GM12878 (cell line): ENCODE results near the gene ZNF525. TPM values are rescaled to one million over a fixed set of nuclear protein-coding genes. Genes with fewer than 3 reads are reported as not detected.

Experiments
- ATAC-seq: fragments of 200-7000 bp; cut with Tn5 transposase; 3 replicates; pipeline ENCODE4 v1.9.1; 2020; ENCODE audit warnings: mild to moderate bottlenecking, moderate library complexity
- BruUV-seq: library from RNA; stranded (reverse); fragments of 400-500 nt; replicated peaks from 2 replicates; lab custom pipeline; 2021; lab: Mats Ljungman, UMichigan
- CTCF ChIA-PET: fragments of 300-600 bp; sonication (Branson Sonifier 250); formaldehyde crosslinking; extraction: SDS; loops from one replicate; lab custom pipeline; 2021; ENCODE audit warnings: inconsistent platforms; lab: Yijun Ruan, JAX
- POLR2A ChIA-PET: fragments of 350-600 bp; formaldehyde crosslinking; extraction: SDS; loops from one replicate; lab custom pipeline; 2021; ENCODE audit warnings: inconsistent platforms; lab: Charles Lee
- RAD21 ChIA-PET: fragments of 300-600 bp; sonication (Branson Sonifier 250); formaldehyde crosslinking; loops from one replicate; lab custom pipeline; 2023; ENCODE audit warnings: antibody characterized with exemption; ENCODE audit not compliant: unreplicated experiment; lab: Charles Lee
- SMC1A ChIA-PET: fragments of 300-600 bp; sonication (Branson Sonifier 250); formaldehyde crosslinking; loops from one replicate; lab custom pipeline; 2023; ENCODE audit not compliant: unreplicated experiment, uncharacterized antibody; lab: Charles Lee
- DNase-seq: peaks from one replicate; pipeline ENCODE4 v3.0.0-alpha.2; 2011; ENCODE audit warnings: low read depth, low spot score
- FAIRE-seq: peaks from 3 replicates; lab custom pipeline; 2011; peaks lifted over from hg19 to GRCh38; lab: Jason Lieb, UNC
- H2AFZ ChIP-seq: 2 replicates; pipeline ENCODE4 v1.6.0; 2011; ENCODE audit warnings: low read depth, low read length, control low read depth; ENCODE audit not compliant: control insufficient read depth
- H3K27ac ChIP-seq: 2 replicates; pipeline ENCODE4 v1.5.1; 2011; ENCODE audit warnings: control low read depth; ENCODE audit not compliant: control insufficient read depth, insufficient read depth
- H3K27me3 ChIP-seq, 2 experiments: replicated peaks in 1 of 2; 2 replicates each; pipeline versions ENCODE4 v1.6.0 to v1.6.1; 2011; ENCODE audit warnings: low read length in 1 of 2; ENCODE audit not compliant: control insufficient read depth in 2 of 2, insufficient read depth in 2 of 2
- H3K36me3 ChIP-seq, 2 experiments: 2 replicates each; pipeline ENCODE4 v1.5.1; 2011; ENCODE audit warnings: low read length in 1 of 2; ENCODE audit not compliant: control insufficient read depth in 2 of 2, insufficient read depth in 2 of 2
- H3K4me1 ChIP-seq: 2 replicates; pipeline ENCODE4 v1.6.1; 2011; ENCODE audit warnings: mild to moderate bottlenecking, low read length, moderate library complexity, mixed read lengths; ENCODE audit not compliant: control insufficient read depth, insufficient read depth
- H3K4me2 ChIP-seq: 2 replicates; pipeline ENCODE4 v1.6.0; 2011; ENCODE audit warnings: control low read depth; ENCODE audit not compliant: control insufficient read depth, insufficient read depth
- H3K4me3 ChIP-seq: fragments of 200-600 bp; sonication (generic); 2 replicates; pipeline ENCODE4 v1.5.1; 2016
- H3K79me2 ChIP-seq: 2 replicates; pipeline ENCODE4 v1.6.0; 2011; ENCODE audit warnings: low read length; ENCODE audit not compliant: control insufficient read depth, insufficient read depth
- H3K9ac ChIP-seq: 2 replicates; pipeline ENCODE4 v1.8.0; 2011; ENCODE audit warnings: low read length, control low read depth, mixed read lengths; ENCODE audit not compliant: control insufficient read depth, insufficient read depth
- H3K9me3 ChIP-seq: replicated peaks from 3 replicates; pipeline ENCODE4 v1.5.1; 2011; ENCODE audit warnings: mild to moderate bottlenecking, low read length; ENCODE audit not compliant: control insufficient read depth, insufficient read depth
- H4K20me1 ChIP-seq: 2 replicates; pipeline ENCODE4 v1.6.0; 2011; ENCODE audit not compliant: control insufficient read depth, insufficient read depth
- E4F1 ChIP-seq: fragments of 450-650 bp; IDR thresholded peaks from 2 replicates; pipeline ENCODE4 v1.6.1; 2018; ENCODE audit warnings: borderline replicate concordance, mild to moderate bottlenecking; ENCODE audit not compliant: partially characterized antibody
- EZH2 ChIP-seq: IDR thresholded peaks from 2 replicates; pipeline ENCODE4 v1.6.1; 2012; ENCODE audit warnings: low read depth, mild to moderate bottlenecking, control low read depth, inconsistent platforms, low read length, borderline replicate concordance; ENCODE audit not compliant: control insufficient read depth
- KLF5 ChIP-seq: fragments of 450-650 bp; IDR thresholded peaks from 2 replicates; pipeline ENCODE4 v1.6.1; 2014; ENCODE audit warnings: mild to moderate bottlenecking; ENCODE audit not compliant: partially characterized antibody
- NKRF ChIP-seq: fragments of 450-650 bp; conservative IDR thresholded peaks from 2 replicates; pipeline ENCODE4 v1.6.1; 2017; ENCODE audit warnings: mild to moderate bottlenecking, moderate library complexity
- NR2C2 ChIP-seq: IDR thresholded peaks from 2 replicates; pipeline ENCODE4 v1.6.1; 2011; ENCODE audit warnings: borderline replicate concordance, low read depth; ENCODE audit not compliant: control insufficient read depth, insufficient read length
- WGBS: methylation state at CpG from one replicate; pipeline ENCODE4 v1.1.6; 2016; ENCODE audit warnings: low lambda C conversion rate; ENCODE audit not compliant: insufficient replicate concordance, insufficient coverage; ENCODE audit errors: missing lambda C conversion rate; 5-methylcytosine and 5-hydroxymethylcytosine counted together
- in situ Hi-C: fragments of 300-500 bp; cut with MboI; formaldehyde crosslinking; loops from 9 replicates; pipeline ENCODE4 v1.14.3; 2018; ENCODE audit warnings: mixed read lengths
- intact Hi-C: fragments of 100-400 bp; cut with micrococcal nuclease; formaldehyde crosslinking; loops from one replicate; pipeline ENCODE4 v1.14.2; 2022; ENCODE audit not compliant: unreplicated experiment
- polyA plus RNA-seq, 11 experiments: library from polyadenylated mRNA; depleted of rRNA in 4 of 11; unstranded in 6 of 11; stranded (reverse) in 5 of 11; fragments of >200 nt; fragmentation: Nextera tagmentation in 4 of 11; fragmentation: Illumina TruSeq in 1 of 11; extraction: Ambion mirVana in 4 of 11; extraction: Trizol in 1 of 11; gene quantifications; 1 replicate in 1 of 11; 2 replicates in 10 of 11; pipeline versions ENCODE4 v1.2.1 to v1.2.3, GENCODE V29; 2011 to 2016; ENCODE audit warnings: inconsistent platforms in 2 of 11, missing spikeins in 2 of 11, low read depth in 1 of 11
- total RNA-seq, 4 experiments: library from RNA; depleted of rRNA in 3 of 4; stranded (reverse); fragments of >200 nt in 3 of 4; fragmentation: Illumina TruSeq in 1 of 4; extraction: Trizol in 1 of 4; gene quantifications; 2 replicates each; pipeline versions ENCODE4 v1.2.1 to v1.2.3, GENCODE V29; 2013 to 2021
- TF ChIP-seq, protein P1 (sequence below): IDR thresholded peaks from 2 replicates; pipeline ENCODE4 v1.6.1; 2011; ENCODE audit warnings: borderline replicate concordance, low read depth, mild to moderate bottlenecking, moderate library complexity, low read length; ENCODE audit not compliant: insufficient read depth, poor library complexity, severe bottlenecking

ZNF525 gene
- total and polyA plus RNA-seq, 10 of the 15 experiments (the other 5 are each of a cell fraction or from before 2014, with no cell fraction given), result 3.0 to 25.8 (median 9.4) TPM

DNA sequence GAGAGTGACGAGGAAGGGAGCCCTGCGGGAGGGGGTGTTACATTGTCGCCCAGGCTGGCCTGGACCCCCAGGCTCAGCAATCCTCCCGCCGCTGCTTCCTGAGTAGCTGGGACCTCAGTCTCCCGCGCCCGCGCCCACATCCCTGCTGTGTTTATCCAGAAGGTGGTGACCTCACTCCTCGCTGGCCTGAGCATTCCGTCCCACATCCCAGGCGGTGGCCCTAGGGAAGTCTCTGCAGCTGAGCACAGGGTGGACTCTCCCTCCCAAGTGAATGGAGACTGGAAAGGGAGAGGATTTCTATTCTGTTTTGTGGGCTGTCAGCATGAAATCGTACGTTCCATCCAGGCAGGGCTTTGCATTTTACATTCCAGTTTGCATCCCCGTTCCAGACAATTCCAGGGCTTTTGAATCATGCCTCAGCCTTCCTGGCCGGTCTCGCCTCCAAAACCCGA, 29.0 kb downstream of the ZNF525 start:
- SMC1A ChIA-PET, result no interaction called here
- Histone ChIP-seq H3K27me3 (no peaks in the 10 kb centered on the region), H3K79me2 (peaks cover 8% of the 10 kb centered on the region), H3K4me3 (peak overlapping the region; percentile 97; the same call in 1 of the 2 replicates), H3K4me2 (peak overlapping the region; percentile 69), H3K36me3 (peaks cover 0 to 8% of the 10 kb centered on the region in 2 experiments; a peak in 3 of 4 replicates), H4K20me1 (no peaks in the 10 kb centered on the region), H3K9ac (peak overlapping the region; percentile 35; the same call in 1 of the 2 replicates), H2AFZ (peak overlapping the region; percentile 80), H3K4me1 (no peaks in the 10 kb centered on the region), H3K9me3 (peaks cover 2% of the 10 kb centered on the region), H3K27ac (no peak overlapping the region; the same call in 1 of the 2 replicates)
- peak; percentile 35 for FAIRE-seq
- POLR2A ChIA-PET, result interaction anchor here (0.6 kb wide), 1 partner anchor 1475 kb away, joined by 4 read pairs; no protein-coding TSS in a partner anchor
- intact Hi-C loops, result no loop called here
- peak; percentile 1 for DNase-seq
- CTCF ChIA-PET, result interaction anchor here (1.3 kb wide), 1 partner anchor 28 kb away, joined by 4 read pairs; no protein-coding TSS in a partner anchor
- in situ Hi-C loops, result no loop called here
- TF ChIP-seq EZH2, result no peak
- BruUV-seq, result no TSS peak
- RAD21 ChIA-PET, result no interaction called here
- WGBS, result 22% methylated on average over 11 of the region's 18 CpGs
- ATAC-seq, result no peak; the same call in 2 of the 3 replicates

DNA sequence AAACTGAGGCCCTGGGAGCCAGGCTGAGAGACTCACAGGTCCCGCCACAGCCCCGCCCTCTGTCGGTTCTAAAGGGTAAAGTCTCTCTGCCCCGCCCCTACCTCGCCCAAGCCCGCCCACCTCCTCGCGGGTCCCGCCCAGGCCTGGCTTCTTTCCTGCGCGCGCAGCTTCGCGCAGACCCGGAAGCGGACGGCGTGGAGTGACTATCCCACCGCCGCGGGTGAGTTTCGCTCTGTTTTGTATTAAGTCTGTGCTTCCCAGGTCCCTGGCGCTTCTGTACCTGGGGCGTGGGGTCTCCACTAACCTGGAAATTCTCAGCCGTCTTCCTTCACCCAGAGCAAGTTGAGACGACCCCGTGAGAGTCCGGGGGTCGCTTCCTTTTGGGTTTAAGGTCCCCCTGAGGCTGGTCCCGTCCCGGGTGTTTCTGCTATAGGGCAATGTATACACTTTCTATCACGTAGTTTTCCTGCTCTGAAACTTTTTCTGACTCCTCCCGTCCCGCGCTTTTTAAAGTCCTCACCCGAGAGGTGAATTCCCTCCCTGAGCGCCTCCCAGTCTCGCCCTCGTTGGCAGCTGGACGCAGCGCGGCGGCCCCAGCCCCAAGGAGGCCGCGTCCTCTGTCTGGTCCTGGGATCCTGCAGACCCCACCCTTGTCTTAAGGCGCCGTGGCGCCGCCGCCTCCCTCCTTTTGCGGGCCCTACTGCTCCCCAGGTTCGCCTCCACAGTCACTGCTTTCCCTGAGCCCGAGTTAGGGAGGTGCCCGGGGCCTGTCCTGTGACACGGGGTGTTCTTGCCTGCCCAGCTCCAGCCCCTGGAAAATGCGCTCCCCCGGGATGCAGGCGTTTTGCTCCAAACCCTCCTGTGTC, 29.7 kb downstream of the ZNF525 start, which contains the start of gene ZNF765:
Gene ZNF765 (plus strand): TSS at position 176 of the 866 bp plus-strand sequence. CDS start 2,867 bp downstream, outside the sequence.
- H3K4me3 ChIP-seq, result peak within 1 kb of the TSS; percentile 97
- no peaks in the 10 kb centered on the region for H3K27me3 ChIP-seq
- peak within 1 kb of the TSS; percentile 88 for H3K9ac ChIP-seq
- BruUV-seq, result no TSS peak
- DNase-seq (peak; percentile 55), FAIRE-seq (peak; percentile 91), ATAC-seq (peak; percentile 99)
- peak within 1 kb of the TSS; percentile 80 for H2AFZ ChIP-seq
- peaks cover 0 to 10% of the 10 kb centered on the region in 2 experiments; a peak in 3 of 4 replicates for H3K36me3 ChIP-seq
- no peaks in the 10 kb centered on the region for H3K4me1 ChIP-seq
- no peaks in the 10 kb centered on the region for H4K20me1 ChIP-seq
- intact Hi-C loops (no loop called here), in situ Hi-C loops (no loop called here)
- peak within 1 kb of the TSS; percentile 69 for H3K4me2 ChIP-seq
- CTCF ChIA-PET, result interaction anchor here (1.3 kb wide), 1 partner anchor 29 kb away, joined by 4 read pairs; no protein-coding TSS in a partner anchor
- POLR2A ChIA-PET, result interaction anchor here (0.6 kb wide), 1 partner anchor 1475 kb away, joined by 4 read pairs; no protein-coding TSS in a partner anchor
- WGBS, result under 1% methylated on average over 45 of the region's 58 CpGs
- RAD21 ChIA-PET, result interaction anchor here (0.7 kb wide), 1 partner anchor 30 kb away, joined by 3 read pairs; no protein-coding TSS in a partner anchor
- H3K27ac ChIP-seq, result peak within 1 kb of the TSS; percentile 77
- SMC1A ChIA-PET, result no interaction called here
- peaks cover 8% of the 10 kb centered on the region for H3K79me2 ChIP-seq
- peaks cover under 1% of the 10 kb centered on the region; the same call in 2 of the 3 replicates for H3K9me3 ChIP-seq
- peak; percentile 92 for TF ChIP-seq KLF5
- peak; percentile 89 for TF ChIP-seq E4F1
- TF ChIP-seq, protein P1, sequence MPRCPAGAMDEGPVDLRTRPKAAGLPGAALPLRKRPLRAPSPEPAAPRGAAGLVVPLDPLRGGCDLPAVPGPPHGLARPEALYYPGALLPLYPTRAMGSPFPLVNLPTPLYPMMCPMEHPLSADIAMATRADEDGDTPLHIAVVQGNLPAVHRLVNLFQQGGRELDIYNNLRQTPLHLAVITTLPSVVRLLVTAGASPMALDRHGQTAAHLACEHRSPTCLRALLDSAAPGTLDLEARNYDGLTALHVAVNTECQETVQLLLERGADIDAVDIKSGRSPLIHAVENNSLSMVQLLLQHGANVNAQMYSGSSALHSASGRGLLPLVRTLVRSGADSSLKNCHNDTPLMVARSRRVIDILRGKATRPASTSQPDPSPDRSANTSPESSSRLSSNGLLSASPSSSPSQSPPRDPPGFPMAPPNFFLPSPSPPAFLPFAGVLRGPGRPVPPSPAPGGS, result no peak
- peak; percentile 85 for TF ChIP-seq NKRF
- TF ChIP-seq NR2C2, result no peak
